Immature natural killer cell (primary cell): ENCODE data around the gene CNTN5. TPM values are rescaled to one million over a fixed set of nuclear protein-coding genes. Genes with fewer than 3 reads are reported as not detected.

Experiments used
- DNase-seq, 3 donors: peaks; one replicate each; pipeline ENCODE4 v3.0.0; 2022; ENCODE audit warnings: mixed read lengths in 1 of 3
- H3K27ac Mint-ChIP-seq, 6 donors: one replicate each; pipeline ENCODE4 v1.8.0; 2020; ENCODE audit warnings: mixed read lengths in 6 of 6, mild to moderate bottlenecking in 5 of 6, inconsistent platforms in 4 of 6, moderate library complexity in 3 of 6
- H3K27me3 Mint-ChIP-seq, 3 donors: one replicate each; pipeline ENCODE4 v1.8.0; 2020 to 2021; ENCODE audit warnings: low read depth in 3 of 3, mild to moderate bottlenecking in 3 of 3, mixed read lengths in 3 of 3, moderate library complexity in 3 of 3, inconsistent platforms in 1 of 3
- H3K36me3 Mint-ChIP-seq, 3 donors: one replicate each; pipeline ENCODE4 v1.8.0; 2020; ENCODE audit warnings: mixed read lengths in 3 of 3, inconsistent platforms in 2 of 3, mild to moderate bottlenecking in 2 of 3
- H3K4me1 Mint-ChIP-seq, 2 donors: one replicate each; pipeline ENCODE4 v1.8.0; 2020; ENCODE audit warnings: inconsistent platforms in 2 of 2, mild to moderate bottlenecking in 2 of 2, mixed read lengths in 2 of 2, moderate library complexity in 1 of 2
- H3K4me3 Mint-ChIP-seq, 5 donors: one replicate each; pipeline ENCODE4 v1.8.0; 2020; ENCODE audit warnings: mild to moderate bottlenecking in 5 of 5, mixed read lengths in 5 of 5, inconsistent platforms in 3 of 5, moderate library complexity in 3 of 5
- H3K9me3 Mint-ChIP-seq, 6 donors: one replicate each; pipeline ENCODE4 v1.8.0; 2020; ENCODE audit warnings: mild to moderate bottlenecking in 6 of 6, mixed read lengths in 6 of 6, inconsistent platforms in 4 of 6, moderate library complexity in 3 of 6
- polyA plus RNA-seq, 3 donors: library from polyadenylated mRNA; unstranded; fragments of 300-500 nt; fragmentation: Illumina TruSeq; gene quantifications; one replicate each; pipeline ENCODE4 v1.2.3, GENCODE V29; 2021

Gene CNTN5
- polyA plus RNA-seq, 3 donors from 2014 or later = not detected

GRCh38 chr11:99192716-99193115, 172.0 kb downstream of the CNTN5 start:
- H3K27me3 Mint-ChIP-seq = peaks cover 0 to 1% (median 0%) of the 10 kb centered on the region in 3 donors
- DNase-seq = no peak
- peaks cover 2 to 30% (median 20%) of the 10 kb centered on the region in 6 donors for H3K9me3 Mint-ChIP-seq
- H3K4me3 Mint-ChIP-seq = no peak overlapping the region
- H3K27ac Mint-ChIP-seq = no peak overlapping the region
- H3K36me3 Mint-ChIP-seq = no peaks in the 10 kb centered on the region
- H3K4me1 Mint-ChIP-seq = no peaks in the 10 kb centered on the region

DNA sequence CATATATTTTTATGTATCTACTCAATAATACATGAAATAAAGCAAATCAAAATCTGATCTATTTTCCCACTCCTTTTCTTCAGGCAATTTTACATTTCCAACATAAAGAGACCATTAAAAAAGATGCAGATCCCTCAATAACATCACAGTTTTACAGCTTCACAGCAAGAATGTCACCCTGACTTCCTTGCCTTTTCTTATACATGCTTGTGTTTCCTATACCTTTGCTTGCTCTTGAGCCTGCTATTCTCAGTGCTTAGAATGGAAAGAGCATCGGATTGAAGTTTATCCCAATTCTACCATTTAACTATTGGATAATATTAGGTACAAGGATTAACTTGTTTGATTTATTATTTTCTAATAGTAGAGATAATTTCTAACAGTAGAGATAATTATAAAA, 176.7 kb downstream of the CNTN5 start:
- no peak overlapping the region for H3K4me3 Mint-ChIP-seq
- peaks cover 12 to 35% (median 28%) of the 10 kb centered on the region in 6 donors for H3K9me3 Mint-ChIP-seq
- DNase-seq = no peak
- H3K27ac Mint-ChIP-seq = no peak overlapping the region
- H3K4me1 Mint-ChIP-seq = no peaks in the 10 kb centered on the region
- H3K36me3 Mint-ChIP-seq = no peaks in the 10 kb centered on the region
- peaks cover 0 to 2% (median 1%) of the 10 kb centered on the region in 3 donors for H3K27me3 Mint-ChIP-seq

- Mint-ChIP-seq H3K4me3 (no peak overlapping the region), H3K36me3 (no peaks in the 10 kb centered on the region), H3K9me3 (peaks cover 14 to 42% (median 26%) of the 10 kb centered on the region in 6 donors), H3K27me3 (peaks cover 0 to 2% (median 1%) of the 10 kb centered on the region in 3 donors), H3K4me1 (no peaks in the 10 kb centered on the region), H3K27ac (no peak overlapping the region)
- DNase-seq = no peak
These were observed 177.5 kb downstream of the CNTN5 start for GRCh38 chr11:99198215-99198614.

DNA sequence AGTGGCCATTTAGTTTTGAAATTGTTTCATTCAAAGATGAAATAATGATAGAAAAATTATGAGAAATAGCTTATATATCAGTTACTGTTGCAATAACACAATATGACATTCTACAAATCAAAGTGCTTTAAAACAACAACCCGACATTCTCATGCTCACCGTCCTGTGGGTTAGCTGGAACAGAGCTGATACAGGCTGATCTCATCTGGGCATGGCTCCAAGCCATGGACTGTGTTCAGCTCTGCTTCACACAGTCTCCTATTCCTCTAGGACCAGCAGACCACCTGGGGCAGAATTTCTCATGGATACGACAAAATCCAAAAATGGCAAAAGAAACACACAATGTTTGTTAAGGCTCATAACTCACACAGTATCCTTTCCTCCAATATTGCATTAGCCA, 178.6 kb downstream of the CNTN5 start:
- Mint-ChIP-seq H3K9me3 (peaks cover 14 to 48% (median 27%) of the 10 kb centered on the region in 6 donors), H3K4me1 (no peaks in the 10 kb centered on the region), H3K36me3 (no peaks in the 10 kb centered on the region), H3K27ac (no peak overlapping the region), H3K27me3 (peaks cover 0 to 2% (median 1%) of the 10 kb centered on the region in 3 donors), H3K4me3 (no peak overlapping the region)
- DNase-seq = no peak

GRCh38 chr11:99200720-99201119, 180.0 kb downstream of the CNTN5 start:
- H3K4me3 Mint-ChIP-seq = no peak overlapping the region
- no peaks in the 10 kb centered on the region for H3K36me3 Mint-ChIP-seq
- no peak for DNase-seq
- peaks cover 14 to 50% (median 32%) of the 10 kb centered on the region in 6 donors for H3K9me3 Mint-ChIP-seq
- peaks cover 0 to 2% (median 0%) of the 10 kb centered on the region in 3 donors for H3K27me3 Mint-ChIP-seq
- no peak overlapping the region for H3K27ac Mint-ChIP-seq
- H3K4me1 Mint-ChIP-seq = no peaks in the 10 kb centered on the region

- Mint-ChIP-seq H3K27me3 (no peaks in the 10 kb centered on the region), H3K27ac (no peak overlapping the region), H3K36me3 (no peaks in the 10 kb centered on the region), H3K4me3 (no peak overlapping the region), H3K9me3 (peaks cover 3 to 51% (median 19%) of the 10 kb centered on the region in 6 donors), H3K4me1 (no peaks in the 10 kb centered on the region)
- DNase-seq = no peak
These were observed 188.1 kb downstream of the CNTN5 start for GRCh38 chr11:99208813-99209212.

- Mint-ChIP-seq H3K9me3 (peaks cover 18 to 53% (median 32%) of the 10 kb centered on the region in 6 donors), H3K27me3 (peaks cover 0 to 3% (median 0%) of the 10 kb centered on the region in 3 donors), H3K36me3 (no peaks in the 10 kb centered on the region), H3K4me1 (no peaks in the 10 kb centered on the region), H3K27ac (no peak overlapping the region), H3K4me3 (no peak overlapping the region)
- DNase-seq = no peak
These were observed 208.8 kb downstream of the CNTN5 start for GRCh38 chr11:99229544-99229943.

- no peaks in the 10 kb centered on the region for H3K36me3 Mint-ChIP-seq
These were observed 213.8 kb downstream of the CNTN5 start for GRCh38 chr11:99234534-99234933.

GRCh38 chr11:99238401-99238800, 217.7 kb downstream of the CNTN5 start:
- no peaks in the 10 kb centered on the region for H3K4me1 Mint-ChIP-seq
- no peak overlapping the region for H3K4me3 Mint-ChIP-seq
- no peak overlapping the region for H3K27ac Mint-ChIP-seq
- no peak for DNase-seq
- peaks cover 0 to 2% (median 0%) of the 10 kb centered on the region in 3 donors for H3K36me3 Mint-ChIP-seq
- peaks cover 0 to 1% (median 0%) of the 10 kb centered on the region in 3 donors for H3K27me3 Mint-ChIP-seq
- peaks cover 16 to 26% (median 21%) of the 10 kb centered on the region in 6 donors for H3K9me3 Mint-ChIP-seq

More at GRCh38 chr11:99234534-99234933, 213.8 kb downstream of the CNTN5 start:
- Mint-ChIP-seq H3K27ac (no peak overlapping the region), H3K27me3 (peaks cover 0 to 3% (median 0%) of the 10 kb centered on the region in 3 donors), H3K4me1 (no peaks in the 10 kb centered on the region), H3K4me3 (no peak overlapping the region), H3K9me3 (peaks cover 9 to 39% (median 24%) of the 10 kb centered on the region in 6 donors)
- DNase-seq = no peak

GRCh38 chr11:99240192-99241030, 219.7 kb downstream of the CNTN5 start:
- H3K27me3 Mint-ChIP-seq = peaks cover 0 to 1% (median 0%) of the 10 kb centered on the region in 3 donors
- no peak for DNase-seq
- no peaks in the 10 kb centered on the region for H3K4me1 Mint-ChIP-seq
- H3K27ac Mint-ChIP-seq = no peak overlapping the region
- H3K4me3 Mint-ChIP-seq = no peak overlapping the region
- H3K36me3 Mint-ChIP-seq = peaks cover 0 to 3% (median 0%) of the 10 kb centered on the region in 3 donors
- peaks cover 15 to 27% (median 23%) of the 10 kb centered on the region in 6 donors for H3K9me3 Mint-ChIP-seq

DNA sequence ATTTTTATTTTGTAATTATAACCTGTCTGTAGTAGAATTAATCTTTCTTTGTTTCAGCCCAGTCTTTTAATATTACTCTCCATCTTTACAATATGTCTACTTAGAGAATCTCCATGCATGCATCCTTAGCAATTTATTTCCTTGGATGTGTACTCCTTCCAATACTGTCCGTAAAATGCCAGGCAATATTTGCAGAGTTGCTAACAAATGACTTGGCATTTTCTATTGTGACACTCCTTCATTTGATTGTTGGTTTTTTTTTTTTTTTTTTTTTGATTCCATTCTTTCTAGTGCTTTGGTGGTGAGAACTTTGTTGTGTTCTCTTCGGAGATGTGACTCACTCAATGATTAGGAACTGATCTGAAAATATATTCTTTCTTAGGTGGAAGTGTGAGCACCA, 220.3 kb downstream of the CNTN5 start:
- Mint-ChIP-seq H3K27me3 (peaks cover 0 to 1% (median 0%) of the 10 kb centered on the region in 3 donors), H3K9me3 (peaks cover 17 to 27% (median 23%) of the 10 kb centered on the region in 6 donors), H3K4me1 (no peaks in the 10 kb centered on the region), H3K4me3 (no peak overlapping the region), H3K36me3 (peaks cover 0 to 3% (median 0%) of the 10 kb centered on the region in 3 donors), H3K27ac (no peak overlapping the region)
- no peak for DNase-seq

DNA sequence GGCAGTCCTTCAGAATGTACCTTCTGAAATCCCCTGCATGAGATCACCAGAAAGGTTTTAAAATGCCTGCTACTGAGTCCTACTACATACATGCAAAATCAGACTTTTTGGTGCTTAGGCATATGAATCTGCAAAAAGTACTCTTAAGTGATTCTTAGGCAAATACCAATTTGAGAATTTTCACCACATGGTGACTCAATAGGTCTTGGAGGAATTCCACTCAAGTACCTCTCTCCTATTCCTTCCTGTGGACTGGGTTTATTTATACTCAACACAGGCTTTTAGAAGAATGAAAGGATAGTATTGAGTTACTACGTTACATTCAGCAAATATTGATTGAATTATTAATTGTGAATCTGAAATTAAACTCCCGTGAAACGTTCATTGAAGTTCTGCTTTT, 223.9 kb downstream of the CNTN5 start:
- no peak for DNase-seq
- no peaks in the 10 kb centered on the region for H3K4me1 Mint-ChIP-seq
- H3K27ac Mint-ChIP-seq = no peak overlapping the region
- H3K27me3 Mint-ChIP-seq = peaks cover 0 to 1% (median 0%) of the 10 kb centered on the region in 3 donors
- peaks cover 0 to 3% (median 0%) of the 10 kb centered on the region in 3 donors for H3K36me3 Mint-ChIP-seq
- no peak overlapping the region for H3K4me3 Mint-ChIP-seq
- H3K9me3 Mint-ChIP-seq = peaks cover 17 to 37% (median 24%) of the 10 kb centered on the region in 6 donors

DNA sequence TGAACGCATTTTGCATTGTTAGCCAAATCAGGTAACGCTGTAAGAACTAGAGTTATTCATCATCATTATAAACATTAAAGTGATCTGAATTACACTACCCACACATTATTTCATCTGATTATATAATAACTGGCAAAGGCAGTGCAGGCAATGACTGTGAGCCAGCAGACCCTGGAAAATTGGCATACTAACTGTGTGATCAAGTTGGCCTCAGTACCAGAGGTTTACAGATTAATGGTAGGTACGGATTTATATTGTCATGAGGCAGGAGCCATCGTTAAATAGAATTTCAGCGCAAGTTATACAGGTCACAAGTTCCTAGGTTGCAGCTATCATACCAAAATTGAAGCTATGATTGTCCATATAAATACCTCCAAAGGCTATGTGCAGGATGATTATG, 225.4 kb downstream of the CNTN5 start:
- H3K9me3 Mint-ChIP-seq = peaks cover 10 to 32% (median 27%) of the 10 kb centered on the region in 6 donors
- H3K4me3 Mint-ChIP-seq = no peak overlapping the region
- H3K27me3 Mint-ChIP-seq = no peaks in the 10 kb centered on the region
- no peak for DNase-seq
- H3K36me3 Mint-ChIP-seq = peaks cover 0 to 3% (median 0%) of the 10 kb centered on the region in 3 donors
- H3K27ac Mint-ChIP-seq = no peak overlapping the region
- H3K4me1 Mint-ChIP-seq = no peaks in the 10 kb centered on the region

DNA sequence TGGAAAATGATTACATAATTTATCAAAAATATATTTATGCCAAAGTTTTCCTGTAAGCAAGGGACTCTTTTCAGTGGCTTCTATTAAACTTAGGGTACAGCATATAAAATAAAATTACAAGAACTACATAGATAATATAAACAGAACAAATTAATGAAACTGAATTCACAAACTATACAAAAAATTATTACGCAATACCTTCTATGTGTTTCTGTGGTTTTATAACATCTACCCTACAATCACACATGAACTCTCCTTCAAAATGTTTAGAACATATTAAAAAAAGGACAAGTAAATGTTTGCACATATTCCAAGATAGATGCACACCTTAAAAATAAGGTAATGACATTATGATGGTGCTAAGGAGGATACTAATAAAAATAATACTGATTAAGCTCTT, 235.9 kb downstream of the CNTN5 start:
- Mint-ChIP-seq H3K4me1 (no peaks in the 10 kb centered on the region), H3K27ac (no peak overlapping the region), H3K27me3 (no peaks in the 10 kb centered on the region), H3K4me3 (no peak overlapping the region), H3K36me3 (no peaks in the 10 kb centered on the region), H3K9me3 (peaks cover 4 to 25% (median 19%) of the 10 kb centered on the region in 6 donors)
- DNase-seq = no peak
